Measurements from ENCODE around the gene ARL3.

DNA sequence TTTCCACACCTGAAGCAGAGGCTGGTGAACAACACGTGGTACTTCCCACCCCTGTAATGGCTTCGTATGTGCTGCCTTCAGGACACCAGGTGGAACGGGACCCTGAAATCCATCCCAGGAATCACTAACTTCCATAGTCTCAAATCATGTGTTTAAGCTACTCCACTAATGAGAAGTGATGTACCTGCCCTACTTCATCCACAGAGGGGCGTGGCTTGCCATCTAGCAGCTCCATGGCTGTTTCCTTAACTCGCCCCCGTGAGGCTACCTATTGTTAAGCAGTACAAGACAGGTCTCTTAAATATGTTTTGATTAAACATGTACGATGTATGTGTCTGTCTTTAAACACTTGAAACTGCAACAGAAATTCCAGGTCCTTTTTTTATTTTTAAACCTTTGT is 31.8 kb downstream of the ARL3 start:
- TF ChIP-seq, protein P1, sequence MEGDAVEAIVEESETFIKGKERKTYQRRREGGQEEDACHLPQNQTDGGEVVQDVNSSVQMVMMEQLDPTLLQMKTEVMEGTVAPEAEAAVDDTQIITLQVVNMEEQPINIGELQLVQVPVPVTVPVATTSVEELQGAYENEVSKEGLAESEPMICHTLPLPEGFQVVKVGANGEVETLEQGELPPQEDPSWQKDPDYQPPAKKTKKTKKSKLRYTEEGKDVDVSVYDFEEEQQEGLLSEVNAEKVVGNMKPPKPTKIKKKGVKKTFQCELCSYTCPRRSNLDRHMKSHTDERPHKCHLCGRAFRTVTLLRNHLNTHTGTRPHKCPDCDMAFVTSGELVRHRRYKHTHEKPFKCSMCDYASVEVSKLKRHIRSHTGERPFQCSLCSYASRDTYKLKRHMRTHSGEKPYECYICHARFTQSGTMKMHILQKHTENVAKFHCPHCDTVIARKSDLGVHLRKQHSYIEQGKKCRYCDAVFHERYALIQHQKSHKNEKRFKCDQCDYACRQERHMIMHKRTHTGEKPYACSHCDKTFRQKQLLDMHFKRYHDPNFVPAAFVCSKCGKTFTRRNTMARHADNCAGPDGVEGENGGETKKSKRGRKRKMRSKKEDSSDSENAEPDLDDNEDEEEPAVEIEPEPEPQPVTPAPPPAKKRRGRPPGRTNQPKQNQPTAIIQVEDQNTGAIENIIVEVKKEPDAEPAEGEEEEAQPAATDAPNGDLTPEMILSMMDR (IDR thresholded peaks at IDR 0.05; ENCODE audit: insufficient read depth, low read length, poor library complexity, severe bottlenecking): no peak
- no peak for TF ChIP-seq EZH2phosphoT487 (conservative IDR thresholded peaks at IDR 0.05; ENCODE audit: low read length)

Data from SU-DHL-6 (cell line).